Choroid plexus epithelial cell (primary cell): ENCODE data around the gene FSTL4.

Experiments used
- DNase-seq: peaks from one replicate; pipeline ENCODE4 v3.0.0-alpha.2; 2010; ENCODE audit warnings: low read depth
- H3K4me3 ChIP-seq: 2 replicates; pipeline ENCODE4 v1.5.1; 2011; ENCODE audit warnings: low read depth, mild to moderate bottlenecking, control low read depth, low read length, moderate library complexity
- TF ChIP-seq, protein P1 (sequence below): conservative IDR thresholded peaks from 2 replicates; pipeline ENCODE4 v1.5.1; 2011; ENCODE audit warnings: low read depth, mild to moderate bottlenecking, control low read depth, inconsistent platforms, low read length, moderate library complexity

FSTL4 gene

DNA sequence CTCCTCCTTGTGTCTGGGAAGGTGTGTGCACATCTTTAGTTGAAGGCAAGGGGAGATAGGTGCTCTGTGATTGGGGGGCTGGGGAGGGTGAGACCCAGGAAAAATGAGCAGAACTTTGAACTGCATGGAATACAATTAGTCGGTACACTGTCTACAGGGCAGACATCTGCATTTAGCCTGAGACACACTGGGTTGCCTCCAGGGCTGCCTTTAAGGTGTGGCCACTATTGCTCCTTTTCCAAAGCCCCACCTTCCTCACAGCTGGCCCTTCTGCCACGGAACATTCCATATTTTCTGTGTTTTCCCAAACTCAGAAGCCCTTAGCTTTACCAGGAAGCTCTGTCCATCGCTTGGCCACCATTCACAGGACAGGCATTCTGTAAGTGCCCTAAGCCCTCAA is 312.6 kb downstream of the FSTL4 start:
- no peak overlapping the region for H3K4me3 ChIP-seq
- TF ChIP-seq, protein P1, sequence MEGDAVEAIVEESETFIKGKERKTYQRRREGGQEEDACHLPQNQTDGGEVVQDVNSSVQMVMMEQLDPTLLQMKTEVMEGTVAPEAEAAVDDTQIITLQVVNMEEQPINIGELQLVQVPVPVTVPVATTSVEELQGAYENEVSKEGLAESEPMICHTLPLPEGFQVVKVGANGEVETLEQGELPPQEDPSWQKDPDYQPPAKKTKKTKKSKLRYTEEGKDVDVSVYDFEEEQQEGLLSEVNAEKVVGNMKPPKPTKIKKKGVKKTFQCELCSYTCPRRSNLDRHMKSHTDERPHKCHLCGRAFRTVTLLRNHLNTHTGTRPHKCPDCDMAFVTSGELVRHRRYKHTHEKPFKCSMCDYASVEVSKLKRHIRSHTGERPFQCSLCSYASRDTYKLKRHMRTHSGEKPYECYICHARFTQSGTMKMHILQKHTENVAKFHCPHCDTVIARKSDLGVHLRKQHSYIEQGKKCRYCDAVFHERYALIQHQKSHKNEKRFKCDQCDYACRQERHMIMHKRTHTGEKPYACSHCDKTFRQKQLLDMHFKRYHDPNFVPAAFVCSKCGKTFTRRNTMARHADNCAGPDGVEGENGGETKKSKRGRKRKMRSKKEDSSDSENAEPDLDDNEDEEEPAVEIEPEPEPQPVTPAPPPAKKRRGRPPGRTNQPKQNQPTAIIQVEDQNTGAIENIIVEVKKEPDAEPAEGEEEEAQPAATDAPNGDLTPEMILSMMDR: no peak
- no peak for DNase-seq

- no peak overlapping the region for H3K4me3 ChIP-seq
- DNase-seq: no peak
- TF ChIP-seq, protein P1: no peak
Observed at GRCh38 chr5:133299021-133299420, 313.3 kb downstream of the FSTL4 start.

DNA sequence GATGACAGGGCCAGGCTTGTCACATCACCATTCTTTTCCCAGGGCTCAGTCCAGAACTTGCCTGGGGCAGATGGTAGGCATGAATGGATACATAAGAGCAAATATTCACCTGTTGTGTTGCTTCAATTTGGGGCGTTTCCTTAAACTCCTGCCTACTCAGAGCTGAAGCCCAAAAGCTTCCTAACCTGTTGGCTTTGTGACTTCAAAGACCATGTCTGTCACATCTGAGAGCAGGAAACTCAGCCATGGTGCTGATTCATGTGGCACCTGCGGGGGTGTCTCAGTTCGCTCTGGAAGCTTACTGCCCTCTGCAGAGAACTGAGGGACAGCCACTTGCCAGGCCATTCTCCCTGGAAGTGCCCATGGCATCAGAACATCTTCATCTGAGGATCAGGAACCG is 313.9 kb downstream of the FSTL4 start:
- TF ChIP-seq, protein P1: no peak
- H3K4me3 ChIP-seq: no peak overlapping the region
- no peak for DNase-seq

- H3K4me3 ChIP-seq: no peak overlapping the region
- DNase-seq: no peak
- TF ChIP-seq, protein P1: no peak
Observed at GRCh38 chr5:133297293-133297692, 315.0 kb downstream of the FSTL4 start.

DNA sequence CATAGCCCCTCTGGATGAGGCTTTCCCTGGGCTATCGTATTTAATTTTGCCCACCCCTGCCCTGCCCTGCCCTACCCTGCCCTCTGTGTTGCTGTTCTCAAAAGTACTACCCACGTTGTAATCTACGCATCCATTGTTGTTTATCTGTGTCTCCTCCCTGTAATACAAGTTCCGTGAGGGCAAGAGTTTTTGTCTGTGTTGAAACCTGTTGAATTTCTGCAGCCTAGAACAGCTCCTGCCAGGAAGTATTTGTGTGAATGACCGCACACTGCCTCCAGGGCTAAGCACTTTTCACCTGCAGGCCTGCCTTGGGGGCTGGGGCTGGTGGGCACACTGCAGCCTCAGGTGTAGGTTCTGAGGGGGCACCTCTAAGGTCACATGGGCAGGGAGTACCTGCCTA is 315.7 kb downstream of the FSTL4 start:
- no peak for DNase-seq
- no peak overlapping the region for H3K4me3 ChIP-seq
- TF ChIP-seq, protein P1: no peak

- no peak overlapping the region for H3K4me3 ChIP-seq
- peak; percentile 29 for DNase-seq
- TF ChIP-seq, protein P1: no peak
Observed at GRCh38 chr5:133295520-133295919, 316.8 kb downstream of the FSTL4 start.

DNA sequence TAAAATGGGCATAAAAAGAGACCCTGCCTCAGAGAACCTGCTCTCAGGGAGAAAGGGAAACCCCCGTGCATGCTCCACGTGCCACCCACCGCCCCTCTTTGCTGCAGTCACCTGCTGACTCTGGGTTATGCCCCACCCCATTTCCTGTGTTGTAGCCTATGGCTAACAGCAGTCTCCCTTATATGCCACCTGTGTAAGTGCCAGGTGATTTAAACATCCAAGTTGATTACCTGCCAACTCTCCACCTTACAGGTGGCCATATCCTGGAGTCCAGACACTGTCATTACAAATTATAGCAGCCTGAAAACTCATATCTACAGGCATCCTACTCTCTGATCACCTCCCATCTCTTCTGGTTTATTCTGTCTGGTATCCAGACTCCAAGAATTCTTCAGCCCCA is 318.0 kb downstream of the FSTL4 start:
- DNase-seq: no peak
- H3K4me3 ChIP-seq: no peak overlapping the region
- TF ChIP-seq, protein P1: no peak
